ENCODE results near the gene MARK4.
"Not testable (repeated sequence)": the region's sequence is repeated elsewhere in the genome, so short reads cannot be mapped to it uniquely, and the experiment has no call there.

MARK4 gene

DNA sequence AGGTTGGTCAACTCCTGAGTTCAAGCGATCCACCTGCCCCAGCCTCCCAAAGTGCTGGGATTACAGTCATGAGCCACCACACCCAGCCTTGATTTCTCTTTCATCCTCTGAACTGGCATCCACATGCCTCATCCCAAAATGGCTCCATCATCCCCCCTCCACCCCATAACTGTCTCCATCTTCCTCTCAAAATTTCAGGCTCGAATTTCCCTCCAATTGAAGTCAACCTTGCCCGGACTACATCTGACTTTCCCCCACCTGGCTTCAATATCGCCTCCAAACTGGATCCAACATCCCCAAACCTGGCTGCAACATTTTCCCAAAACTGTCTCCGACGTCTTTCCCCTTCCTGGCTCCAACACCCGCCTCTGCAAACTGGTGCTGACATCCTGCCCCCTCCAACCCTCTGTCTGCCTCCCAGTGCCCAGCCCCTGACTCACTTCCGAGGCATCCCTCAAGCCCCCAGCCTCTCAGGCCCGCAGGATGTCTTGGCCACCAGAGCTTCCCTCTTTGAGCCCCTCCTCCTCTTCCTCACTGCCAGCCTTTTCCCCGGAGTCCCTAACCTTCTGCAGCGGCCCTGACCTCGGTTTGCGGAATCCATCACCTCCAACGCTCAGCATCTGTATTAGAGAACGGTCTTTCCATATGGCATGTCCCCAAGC lies 6.8 kb upstream of the MARK4 start:
- no peak for DNase-seq

DNA sequence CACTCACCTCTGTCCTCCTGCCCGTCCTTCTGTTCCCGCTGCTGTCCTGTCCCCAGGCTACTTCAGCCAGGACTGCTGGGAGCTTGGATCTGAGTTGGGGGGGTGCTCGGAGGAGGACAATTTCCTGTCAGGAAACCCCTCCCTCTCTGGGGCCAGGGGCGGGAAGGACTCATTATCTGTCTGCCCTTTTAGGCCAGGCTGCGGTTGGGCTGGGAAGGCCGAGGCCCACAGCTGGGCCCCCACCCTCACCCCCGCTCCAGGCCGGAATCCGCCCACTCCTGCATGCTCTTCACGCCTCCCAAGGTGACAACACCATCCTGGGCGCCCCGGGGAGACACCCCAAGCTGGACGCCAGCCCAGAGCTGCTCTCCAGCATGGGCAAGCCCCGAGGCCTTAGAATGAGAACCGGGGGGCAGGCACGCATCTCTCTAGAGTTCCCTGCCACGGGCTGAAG lies 5.7 kb upstream of the MARK4 start, which contains the start of gene EXOC3L2:
TSS of gene EXOC3L2 (minus strand) at position 74 of the 454 bp plus-strand sequence. CDS start 6,362 bp downstream, outside the sequence.
- no peak for DNase-seq

DNA sequence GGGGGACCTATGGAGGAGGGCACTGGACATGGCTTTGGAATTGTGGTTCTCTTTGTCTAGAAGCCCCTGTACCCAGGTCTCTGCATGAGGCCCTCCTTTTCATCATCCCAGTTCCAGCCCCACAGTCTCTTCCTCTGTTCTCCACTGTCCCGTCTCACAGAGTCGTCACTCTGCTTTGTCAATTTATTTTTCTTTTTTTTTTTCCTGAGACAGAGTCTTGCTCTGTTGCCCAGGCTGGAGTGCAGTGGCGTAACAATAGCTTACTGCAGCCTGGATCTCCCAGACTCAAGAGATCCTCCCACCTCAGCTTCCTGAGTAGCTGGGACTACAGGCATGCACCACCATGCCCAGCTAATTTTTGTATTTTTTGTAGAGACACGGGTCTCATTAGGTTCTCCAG lies 5.2 kb upstream of the MARK4 start:
- no peak for DNase-seq

DNA sequence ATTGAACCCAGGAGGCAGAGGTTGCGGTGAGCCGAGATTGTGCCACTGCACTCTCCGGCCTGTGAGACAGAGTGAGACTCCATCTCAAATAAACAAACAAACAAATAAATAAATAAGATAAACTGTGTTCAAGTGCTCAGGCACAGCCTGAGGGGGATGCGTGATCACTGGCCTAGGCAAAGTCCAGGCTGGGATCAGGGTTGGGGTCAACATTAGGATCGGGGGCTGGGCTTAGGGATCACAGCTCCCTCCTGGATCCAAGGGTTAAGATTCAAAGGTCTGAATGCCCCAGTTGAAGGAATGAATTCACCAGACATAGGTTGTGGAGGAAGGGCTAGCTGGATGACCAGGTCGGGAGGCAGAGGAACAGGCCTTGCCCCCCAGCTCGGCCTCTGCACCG lies 3.9 kb upstream of the MARK4 start:
- DNase-seq, result no peak

DNA sequence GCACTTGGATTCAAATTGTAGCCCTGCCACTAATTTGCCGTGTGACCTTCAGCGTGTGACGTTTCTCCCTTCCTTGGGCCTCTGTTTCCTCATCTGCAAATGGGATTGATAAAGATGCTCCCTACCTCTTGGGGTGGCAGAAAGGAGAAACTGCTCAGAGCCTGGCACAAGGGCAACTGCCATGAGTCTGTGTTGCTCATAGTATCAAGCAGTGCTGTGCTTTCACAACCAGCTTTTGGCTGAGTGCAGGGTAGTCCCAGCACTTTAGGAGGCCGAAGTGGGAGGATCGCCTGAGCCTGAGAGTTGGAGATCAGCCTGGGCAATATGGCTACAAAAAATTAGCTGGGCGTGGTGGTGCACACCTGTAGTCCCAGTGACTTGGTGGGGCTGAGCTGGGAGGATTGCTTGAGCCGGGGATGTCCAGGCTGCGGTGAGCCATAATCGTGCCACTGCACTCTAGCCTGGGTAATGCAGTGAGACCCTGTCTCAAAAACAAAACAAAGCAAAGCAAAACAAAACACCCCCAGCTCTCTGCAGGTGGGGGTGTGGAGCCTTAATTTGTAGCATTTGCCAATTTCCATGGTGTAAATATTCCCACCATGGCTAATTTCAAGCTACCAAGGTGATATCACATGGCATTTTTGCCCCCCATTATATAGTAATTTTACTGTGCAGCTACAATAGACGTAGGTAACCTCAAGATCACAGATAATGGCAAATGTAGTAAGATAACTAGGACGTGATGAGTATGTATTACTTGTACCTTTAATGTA lies 1.6 kb upstream of the MARK4 start:
- DNase-seq, result no peak

DNA sequence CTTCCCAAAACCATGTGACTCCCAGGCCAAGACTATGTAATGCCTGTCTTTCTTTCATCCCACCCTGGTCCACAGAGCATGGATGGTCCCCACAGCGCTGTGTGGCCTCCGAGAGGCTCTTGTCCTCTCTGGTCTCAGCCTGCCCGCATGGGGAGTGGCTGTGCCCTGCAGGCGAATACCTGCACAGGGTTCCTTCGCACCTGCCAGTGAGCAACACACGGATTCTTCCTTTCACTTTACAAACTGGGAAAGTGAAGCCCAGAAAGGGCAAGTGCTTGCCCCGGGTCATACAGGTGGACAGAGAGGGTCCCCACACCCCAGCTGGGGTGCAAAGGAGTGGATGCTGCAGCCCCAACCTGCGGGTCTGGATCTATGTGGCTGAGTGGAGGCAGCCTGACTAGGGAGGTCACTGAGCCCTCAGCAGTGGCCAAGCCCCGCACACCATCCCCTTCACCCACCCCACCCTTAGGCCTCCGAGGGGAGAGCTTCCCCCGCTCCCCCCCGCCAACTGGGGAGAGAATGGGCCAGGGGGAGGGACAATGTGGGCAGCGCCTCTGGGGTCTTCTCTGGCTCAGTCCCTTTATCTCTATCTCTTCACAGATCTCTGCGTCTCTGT lies 747 bp upstream of the MARK4 start:
- DNase-seq, result no peak

DNA sequence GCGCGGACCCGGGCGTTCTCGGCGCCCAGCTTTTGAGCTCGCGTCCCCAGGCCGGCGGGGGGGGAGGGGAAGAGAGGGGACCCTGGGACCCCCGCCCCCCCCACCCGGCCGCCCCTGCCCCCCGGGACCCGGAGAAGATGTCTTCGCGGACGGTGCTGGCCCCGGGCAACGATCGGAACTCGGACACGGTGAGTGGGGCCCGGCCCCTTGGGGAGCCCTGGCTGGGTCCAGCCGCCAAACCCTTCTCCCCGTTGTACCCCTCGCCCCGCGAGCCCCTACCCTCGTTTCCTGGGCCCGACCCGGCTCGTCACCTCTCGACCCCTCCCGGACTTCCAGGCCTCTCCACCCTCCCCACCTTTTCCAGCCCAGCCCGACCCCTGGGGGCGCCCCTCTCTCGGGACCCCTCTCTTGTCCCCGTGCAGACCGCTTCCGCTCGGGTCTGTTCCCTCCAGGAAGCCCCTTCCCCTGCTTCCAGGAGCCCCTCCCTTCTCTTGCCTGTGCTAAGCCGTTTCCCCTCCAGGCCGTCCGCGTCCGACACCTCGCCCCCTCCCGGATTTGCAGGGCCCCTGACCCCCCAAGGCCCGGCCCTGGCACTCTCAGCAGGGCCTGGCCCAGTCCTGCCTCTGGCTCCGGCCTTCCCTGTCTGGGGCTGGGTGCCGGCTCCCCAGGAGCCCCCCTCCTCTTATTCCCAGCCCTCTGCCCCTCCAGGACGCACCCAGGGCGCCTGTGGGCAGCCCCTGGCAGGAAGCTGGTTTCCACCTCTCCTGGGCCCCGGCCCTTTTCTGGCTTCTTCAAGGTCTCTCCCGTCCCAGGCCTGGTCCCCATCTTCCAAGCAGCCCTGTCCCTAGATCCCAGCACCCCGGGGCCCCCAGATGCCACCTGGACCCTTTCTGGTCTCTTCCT lies 632 bp downstream of the MARK4 start:
- peak in 1 of 2 experiments; percentile 13 for DNase-seq

DNA sequence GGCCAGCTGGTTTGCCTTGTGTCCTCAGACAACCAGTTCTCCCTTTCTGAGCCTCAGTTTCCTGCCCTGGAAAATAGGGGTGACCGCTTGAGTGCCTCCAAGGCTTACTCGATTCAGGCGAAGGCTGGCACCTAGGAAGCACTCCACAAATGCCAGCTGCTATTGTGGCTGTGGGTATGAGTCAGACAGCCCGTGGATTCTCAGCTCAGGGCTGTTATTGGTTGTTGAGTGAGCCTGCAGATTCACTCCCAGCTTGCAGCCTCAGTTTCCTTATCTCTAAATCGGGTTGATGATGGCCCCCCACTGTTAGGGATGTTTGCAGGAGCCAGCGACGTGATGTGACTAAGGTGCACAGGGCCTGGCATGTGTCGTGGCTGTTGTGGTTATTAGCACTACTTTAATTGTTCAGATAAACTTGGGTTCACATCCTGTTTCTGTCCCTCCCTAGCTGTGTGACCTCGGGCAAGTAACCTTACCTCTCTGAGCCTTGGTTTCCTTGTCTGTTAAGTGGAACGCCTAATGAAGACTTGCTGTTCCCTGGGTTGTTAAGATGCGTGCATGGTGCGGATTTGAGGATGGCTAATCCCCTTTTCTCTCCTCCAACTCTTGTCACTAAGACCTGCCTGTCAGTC lies 2.4 kb downstream of the MARK4 start:
- no peak for DNase-seq

DNA sequence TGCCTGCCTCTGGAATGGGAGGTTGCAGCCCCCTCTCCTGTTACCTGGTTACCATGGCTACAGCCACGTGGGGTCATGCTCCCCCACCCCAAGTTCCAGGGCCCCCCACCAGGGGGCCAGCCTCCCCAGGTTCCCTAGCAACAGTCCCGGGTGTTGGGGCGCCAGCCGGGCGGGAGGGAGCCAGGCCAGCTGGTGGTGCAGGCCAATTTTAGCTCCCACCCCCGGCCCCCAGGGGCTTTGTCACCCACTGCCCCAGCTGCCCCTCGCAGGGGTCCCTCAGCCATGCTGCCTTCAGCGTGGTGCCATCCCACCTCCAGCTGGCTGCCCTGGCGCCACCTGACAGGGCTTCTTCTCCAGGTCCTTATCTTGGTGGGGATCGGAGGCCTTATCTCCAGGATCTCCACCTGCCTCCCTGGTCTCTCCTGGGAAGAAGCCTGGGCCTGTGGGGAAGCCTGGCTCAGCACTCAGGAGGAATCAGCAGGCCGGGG lies 3.0 kb downstream of the MARK4 start:
- DNase-seq, result no peak

DNA sequence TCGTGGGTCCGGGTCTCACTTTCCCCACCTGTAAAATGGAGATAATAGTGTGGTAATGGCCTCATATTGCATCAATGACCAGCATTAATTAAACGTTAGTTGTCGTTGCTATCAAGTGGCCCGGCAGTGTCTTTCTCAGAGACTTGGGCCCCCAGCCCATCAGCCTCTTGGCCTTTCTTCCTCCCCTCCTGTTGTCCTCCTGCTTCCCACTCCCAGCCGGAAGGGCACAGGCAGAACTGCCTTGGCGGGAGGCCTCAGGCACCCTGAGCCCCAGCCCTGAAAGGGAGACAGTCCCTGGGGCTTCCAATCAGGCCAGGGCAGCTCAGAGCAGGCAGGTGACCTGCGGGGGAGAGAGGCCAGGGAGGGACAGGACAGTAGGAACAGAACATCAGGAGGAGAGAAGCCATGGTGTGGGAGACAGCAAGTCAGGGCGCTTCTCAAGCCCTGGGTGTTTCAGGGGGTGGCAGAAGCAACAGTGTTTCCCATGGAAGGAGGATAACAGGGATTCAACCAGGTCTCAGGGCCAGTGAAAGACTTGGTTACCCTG lies 4.6 kb downstream of the MARK4 start:
- no peak for DNase-seq

DNA sequence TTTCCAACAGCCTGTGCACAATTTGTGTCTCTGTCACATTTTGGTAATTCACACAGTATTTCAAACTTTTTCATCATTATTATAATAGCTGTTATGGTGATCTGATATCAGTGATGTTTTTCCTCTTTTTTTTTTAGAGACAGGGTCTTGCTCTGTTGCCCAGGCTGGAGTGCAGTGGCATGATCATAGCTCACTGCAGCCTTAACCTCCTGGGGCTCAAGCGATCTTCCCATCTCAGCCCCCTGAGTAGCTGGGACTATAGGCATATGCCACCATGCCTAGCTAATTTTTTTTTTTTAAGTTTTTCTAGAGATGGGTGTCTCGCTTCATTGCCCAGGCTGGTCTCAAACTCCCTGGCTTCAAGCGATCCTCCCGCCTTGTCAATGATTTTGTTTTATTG lies 5.8 kb downstream of the MARK4 start:
- DNase-seq, result no peak

DNA sequence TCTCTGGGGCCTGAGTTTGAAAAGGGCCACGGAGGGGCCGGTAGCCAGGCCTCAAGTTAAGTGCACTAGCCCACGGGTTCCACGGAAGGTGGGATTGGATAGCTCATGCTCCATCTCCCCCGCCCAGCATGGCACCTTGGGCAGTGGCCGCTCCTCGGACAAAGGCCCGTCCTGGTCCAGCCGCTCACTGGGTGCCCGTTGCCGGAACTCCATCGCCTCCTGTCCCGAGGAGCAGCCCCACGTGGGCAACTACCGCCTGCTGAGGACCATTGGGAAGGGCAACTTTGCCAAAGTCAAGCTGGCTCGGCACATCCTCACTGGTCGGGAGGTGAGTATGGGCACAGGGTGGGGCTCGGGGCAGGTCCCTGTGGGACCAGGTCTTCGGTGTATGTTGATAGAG lies 7.8 kb downstream of the MARK4 start:
- DNase-seq, result no peak

DNA sequence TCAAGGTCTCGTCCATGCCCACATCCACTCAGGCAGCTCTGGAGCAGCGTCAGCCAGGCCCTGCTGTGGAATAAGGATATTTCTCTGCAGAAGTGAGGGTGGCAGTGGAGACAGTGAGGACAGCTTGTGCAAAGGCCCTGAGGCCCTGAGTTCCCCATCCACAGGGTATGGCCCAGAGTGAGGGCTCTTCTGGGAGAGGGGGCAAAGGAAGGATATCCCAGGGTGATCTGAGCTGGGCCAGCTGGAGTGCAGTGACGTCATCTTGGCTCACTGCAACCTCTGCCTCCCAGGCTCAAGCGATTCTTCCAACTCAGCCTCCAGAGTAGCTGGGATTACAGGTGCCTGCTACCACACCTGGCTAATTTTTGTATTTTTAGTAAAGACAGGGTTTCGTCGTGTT lies 11.5 kb downstream of the MARK4 start:
- no peak for DNase-seq

DNA sequence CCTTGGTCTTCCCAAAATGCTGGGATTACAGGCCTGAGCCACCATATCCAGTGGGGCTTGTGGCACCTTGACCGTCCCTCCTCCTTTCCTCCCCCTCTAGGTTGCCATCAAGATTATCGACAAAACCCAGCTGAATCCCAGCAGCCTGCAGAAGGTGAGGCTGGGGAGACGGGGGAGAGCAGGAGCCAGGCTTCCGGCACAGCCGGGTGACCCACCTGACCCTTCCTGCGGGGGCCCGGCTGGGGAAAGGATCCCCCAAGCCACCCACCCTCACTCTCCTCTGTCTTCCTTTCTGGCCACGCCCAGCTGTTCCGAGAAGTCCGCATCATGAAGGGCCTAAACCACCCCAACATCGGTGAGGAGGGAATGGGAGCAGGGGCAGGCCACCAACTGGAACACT lies 11.9 kb downstream of the MARK4 start:
- no peak for DNase-seq

DNA sequence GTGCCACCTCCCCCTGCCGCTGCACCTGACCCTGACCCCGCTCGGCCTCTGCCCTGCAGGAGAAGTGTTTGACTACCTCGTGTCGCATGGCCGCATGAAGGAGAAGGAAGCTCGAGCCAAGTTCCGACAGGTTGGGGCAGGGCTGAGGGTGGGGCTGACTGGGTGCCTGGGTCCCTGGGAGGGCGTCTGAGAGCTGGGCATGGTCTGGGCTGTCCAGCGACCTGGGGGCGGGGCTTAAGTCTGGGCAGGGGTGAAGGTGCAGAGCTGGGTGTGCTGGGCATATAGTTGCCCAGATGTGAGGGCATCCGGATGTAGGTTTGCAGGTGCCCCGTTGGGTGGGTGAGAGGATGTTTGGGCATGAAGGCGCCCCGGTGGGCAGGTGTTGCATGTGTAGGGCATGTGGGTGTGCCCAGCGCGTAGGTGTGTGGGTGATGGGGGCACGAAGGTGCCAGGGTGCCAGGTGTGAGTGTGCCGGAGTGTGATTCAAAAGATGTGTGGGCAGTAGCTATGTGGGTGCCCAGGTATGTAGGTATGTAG lies 13.8 kb downstream of the MARK4 start:
- no peak for DNase-seq

DNA sequence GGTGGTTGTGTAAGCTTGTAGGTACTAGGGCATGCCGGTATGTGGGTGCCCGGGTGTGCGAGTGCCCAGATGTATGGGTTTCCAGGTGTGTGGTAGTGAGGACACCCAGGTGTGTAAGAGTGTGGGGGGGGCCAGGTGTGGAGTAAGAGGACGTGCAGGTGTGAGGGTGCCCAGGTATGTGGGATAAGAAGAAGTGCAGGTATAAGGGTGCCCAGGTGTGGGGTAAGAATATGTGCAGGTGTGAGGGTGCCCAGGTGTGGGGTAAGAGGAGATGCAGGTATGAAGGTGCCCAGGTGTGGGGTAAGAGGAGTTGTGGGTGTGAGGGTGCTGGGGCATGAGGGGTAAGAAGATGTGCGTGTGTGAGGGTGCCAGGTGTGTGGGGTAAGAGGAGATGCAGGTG lies 14.3 kb downstream of the MARK4 start:
- DNase-seq, result no peak

DNA sequence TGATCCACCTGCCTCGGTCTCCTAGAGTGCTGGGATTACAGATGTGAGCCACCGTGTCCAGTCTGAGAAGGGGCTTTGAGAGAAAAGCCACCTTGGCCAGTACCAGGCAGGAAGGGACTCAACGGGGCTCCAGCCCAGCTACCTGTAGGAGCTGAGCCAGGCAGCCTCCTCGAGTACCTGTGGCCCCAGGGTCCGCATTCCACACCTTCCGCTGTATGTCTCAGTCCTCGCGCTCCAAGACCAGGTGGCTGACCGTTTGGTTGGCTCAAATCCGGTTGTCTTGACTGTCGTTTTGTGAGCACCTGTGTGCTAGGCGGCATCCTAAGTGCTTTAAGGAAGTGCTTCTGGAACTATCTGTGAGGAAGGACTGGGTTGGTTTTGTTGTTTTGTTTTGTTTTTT lies 16.2 kb downstream of the MARK4 start:
- DNase-seq, result no peak

DNA sequence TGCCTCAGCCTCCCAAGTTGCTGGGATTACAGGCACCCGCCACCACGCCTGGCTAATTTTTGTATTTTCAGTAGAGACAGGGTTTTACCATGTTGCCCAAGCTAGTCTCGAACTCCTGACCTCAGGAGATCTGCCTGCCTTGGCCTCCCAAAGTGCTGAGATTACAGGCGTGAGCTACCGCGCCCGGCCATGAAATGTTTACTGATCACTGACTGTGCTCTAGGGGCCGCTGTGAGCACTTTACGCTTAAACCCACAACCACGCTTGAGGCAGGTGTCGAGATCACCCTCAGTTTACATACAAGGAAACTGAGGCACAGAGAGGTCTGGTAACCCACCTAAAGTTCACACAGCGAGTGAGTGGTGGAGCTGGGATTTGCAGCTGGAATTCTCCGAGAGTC lies 18.9 kb downstream of the MARK4 start:
- DNase-seq, result not testable (repeated sequence)

DNA sequence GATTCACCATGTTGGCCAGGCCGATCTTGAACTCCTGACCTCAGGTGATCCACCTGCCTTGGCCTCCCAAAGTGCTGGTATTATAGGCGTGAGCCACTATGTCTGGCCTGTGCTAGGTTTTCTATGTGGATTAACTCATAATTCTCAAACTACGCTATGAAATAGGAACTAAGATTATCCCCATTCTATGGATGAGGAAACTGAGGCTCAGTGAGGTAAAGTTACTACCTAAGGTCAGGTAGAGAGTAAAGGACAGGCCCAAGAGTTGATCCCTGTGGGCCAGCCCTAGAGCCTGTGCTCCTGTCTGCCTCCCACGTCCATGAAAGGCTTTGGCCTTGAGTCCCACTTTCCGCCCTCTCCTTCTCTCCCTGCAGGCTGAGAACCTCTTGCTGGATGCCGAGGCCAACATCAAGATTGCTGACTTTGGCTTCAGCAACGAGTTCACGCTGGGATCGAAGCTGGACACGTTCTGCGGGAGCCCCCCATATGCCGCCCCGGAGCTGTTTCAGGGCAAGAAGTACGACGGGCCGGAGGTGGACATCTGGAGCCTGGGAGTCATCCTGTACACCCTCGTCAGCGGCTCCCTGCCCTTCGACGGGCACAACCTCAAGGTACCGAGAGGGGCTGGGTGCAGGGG lies 20.1 kb downstream of the MARK4 start:
- no peak for DNase-seq

DNA sequence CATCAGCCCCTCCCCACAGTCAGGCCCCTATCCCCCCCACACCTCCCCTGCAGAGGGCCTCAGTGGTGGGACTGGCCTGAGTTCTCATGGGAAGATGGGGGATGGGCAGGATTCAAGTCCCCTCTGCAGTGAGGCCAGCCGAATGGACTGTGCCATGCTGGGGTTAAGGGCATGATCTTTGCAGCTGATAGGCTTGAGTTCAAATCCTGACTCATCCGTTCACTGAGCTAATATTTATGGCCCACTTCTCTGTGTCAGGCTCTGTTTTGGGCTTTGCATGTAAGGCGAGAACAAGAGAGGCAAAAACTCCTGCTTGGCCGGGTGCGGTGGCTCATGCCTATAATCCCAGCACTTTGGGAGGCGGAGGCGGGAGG lies 20.7 kb downstream of the MARK4 start:
- no peak for DNase-seq

DNA sequence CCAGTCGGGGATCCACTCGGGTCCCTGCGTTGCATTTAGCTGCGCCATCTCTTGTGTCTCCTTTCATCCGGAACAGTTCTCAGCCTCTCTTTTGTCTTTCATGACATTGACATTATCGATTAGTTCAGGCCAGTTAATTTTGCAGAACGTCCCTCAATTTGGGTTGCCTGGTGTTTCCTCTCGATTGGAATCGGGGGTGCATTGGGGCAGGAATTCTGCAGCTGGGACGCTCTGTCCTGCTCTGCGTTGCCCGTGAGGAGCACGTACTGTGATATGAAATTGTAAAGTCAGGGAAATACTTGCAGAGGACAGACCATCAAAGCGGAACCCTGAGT lies 22.4 kb downstream of the MARK4 start:
- DNase-seq, result no peak

Data from stimulated activated CD4-positive, alpha-beta T cell treated with anti-CD3 and anti-CD28 coated beads, Interleukin-4, amount 100 ng/mL, for 4 hours (primary cell).